Hepatocyte (in vitro differentiated cells): ENCODE data around the gene PRSS48.

Experiments
- EZH2 ChIP-seq: fragments of 200-600 bp; sonication (generic); IDR thresholded peaks from 2 replicates; pipeline ENCODE4 v1.6.1; 2016; ENCODE audit warnings: antibody characterized with exemption, mild to moderate bottlenecking, borderline replicate concordance
- EZH2phosphoT487 ChIP-seq: fragments of 200-600 bp; sonication (generic); IDR thresholded peaks from one replicate; pipeline ENCODE4 v1.6.1; 2018; ENCODE audit warnings: antibody characterized with exemption, mild to moderate bottlenecking, low read depth, moderate library complexity; ENCODE audit not compliant: unreplicated experiment, severe bottlenecking
- TF ChIP-seq, protein P1 (sequence below): fragments of 200-600 bp; sonication (generic); IDR thresholded peaks from 2 replicates; pipeline ENCODE4 v1.5.1; 2016; ENCODE audit warnings: antibody characterized with exemption, mild to moderate bottlenecking; ENCODE audit not compliant: poor library complexity

DNA sequence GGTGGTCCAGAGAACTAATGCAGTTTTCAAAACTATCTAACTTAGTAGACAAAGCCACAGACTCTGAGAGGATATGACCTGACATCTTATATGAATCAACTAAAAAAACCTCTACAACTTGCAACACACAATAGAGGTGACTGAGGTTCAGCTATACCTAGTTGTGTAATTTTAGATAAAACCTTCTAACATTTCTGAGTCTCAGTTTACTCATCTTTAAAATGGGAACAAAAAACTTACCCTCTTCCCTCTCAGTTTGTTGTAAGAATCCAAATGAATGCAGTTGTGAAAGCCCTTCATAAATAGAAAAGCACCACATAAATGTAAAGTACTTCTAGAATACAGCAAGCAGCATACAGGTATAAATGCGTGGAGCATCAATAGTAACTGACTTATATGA, 42.5 kb downstream of the PRSS48 start:
- TF ChIP-seq, protein P1, sequence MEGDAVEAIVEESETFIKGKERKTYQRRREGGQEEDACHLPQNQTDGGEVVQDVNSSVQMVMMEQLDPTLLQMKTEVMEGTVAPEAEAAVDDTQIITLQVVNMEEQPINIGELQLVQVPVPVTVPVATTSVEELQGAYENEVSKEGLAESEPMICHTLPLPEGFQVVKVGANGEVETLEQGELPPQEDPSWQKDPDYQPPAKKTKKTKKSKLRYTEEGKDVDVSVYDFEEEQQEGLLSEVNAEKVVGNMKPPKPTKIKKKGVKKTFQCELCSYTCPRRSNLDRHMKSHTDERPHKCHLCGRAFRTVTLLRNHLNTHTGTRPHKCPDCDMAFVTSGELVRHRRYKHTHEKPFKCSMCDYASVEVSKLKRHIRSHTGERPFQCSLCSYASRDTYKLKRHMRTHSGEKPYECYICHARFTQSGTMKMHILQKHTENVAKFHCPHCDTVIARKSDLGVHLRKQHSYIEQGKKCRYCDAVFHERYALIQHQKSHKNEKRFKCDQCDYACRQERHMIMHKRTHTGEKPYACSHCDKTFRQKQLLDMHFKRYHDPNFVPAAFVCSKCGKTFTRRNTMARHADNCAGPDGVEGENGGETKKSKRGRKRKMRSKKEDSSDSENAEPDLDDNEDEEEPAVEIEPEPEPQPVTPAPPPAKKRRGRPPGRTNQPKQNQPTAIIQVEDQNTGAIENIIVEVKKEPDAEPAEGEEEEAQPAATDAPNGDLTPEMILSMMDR: no peak
- no peak for TF ChIP-seq EZH2
- no peak for TF ChIP-seq EZH2phosphoT487
